GM19328 (cell line): Measurements from ENCODE around the gene LRRC2.
"Not testable (repeated sequence)": the region's sequence is repeated elsewhere in the genome, so short reads cannot be mapped to it uniquely, and the experiment has no call there.

Experiments
- ATAC-seq: cut with Tn5 transposase; IDR thresholded peaks from one replicate; pipeline ENCODE4 v1.9.1; 2021; ENCODE audit warnings: mild to moderate bottlenecking, moderate library complexity; ENCODE audit not compliant: unreplicated experiment

Gene LRRC2

GRCh38 chr3:46566040-46566641 is at the start of gene LRRC2:
LRRC2 (minus strand) TSS chr3:46566302; CDS start chr3:46551591, 14,711 bp downstream.
- ATAC-seq: no peak

GRCh38 chr3:46615050-46615775 is 49.1 kb upstream of the LRRC2 start:
- no peak for ATAC-seq

DNA sequence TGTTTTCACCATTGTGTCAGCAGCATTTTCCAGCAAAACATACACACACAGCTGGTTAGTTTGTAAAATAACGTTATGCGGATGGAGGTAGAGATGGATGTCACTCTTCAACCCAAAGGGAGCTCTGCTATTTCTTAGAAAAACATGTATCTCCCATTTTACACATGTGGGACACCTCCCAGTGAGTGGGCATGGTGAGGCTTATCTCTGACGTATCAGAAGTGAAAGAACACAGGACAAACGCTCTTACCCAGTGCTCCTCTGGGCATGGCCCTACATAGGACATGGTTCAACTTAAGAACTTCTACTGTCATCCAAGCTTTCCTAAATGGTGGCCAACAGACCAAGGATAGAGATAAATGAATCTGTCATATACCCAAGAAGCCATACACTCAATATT is 48.3 kb upstream of the LRRC2 start:
- ATAC-seq: no peak

DNA sequence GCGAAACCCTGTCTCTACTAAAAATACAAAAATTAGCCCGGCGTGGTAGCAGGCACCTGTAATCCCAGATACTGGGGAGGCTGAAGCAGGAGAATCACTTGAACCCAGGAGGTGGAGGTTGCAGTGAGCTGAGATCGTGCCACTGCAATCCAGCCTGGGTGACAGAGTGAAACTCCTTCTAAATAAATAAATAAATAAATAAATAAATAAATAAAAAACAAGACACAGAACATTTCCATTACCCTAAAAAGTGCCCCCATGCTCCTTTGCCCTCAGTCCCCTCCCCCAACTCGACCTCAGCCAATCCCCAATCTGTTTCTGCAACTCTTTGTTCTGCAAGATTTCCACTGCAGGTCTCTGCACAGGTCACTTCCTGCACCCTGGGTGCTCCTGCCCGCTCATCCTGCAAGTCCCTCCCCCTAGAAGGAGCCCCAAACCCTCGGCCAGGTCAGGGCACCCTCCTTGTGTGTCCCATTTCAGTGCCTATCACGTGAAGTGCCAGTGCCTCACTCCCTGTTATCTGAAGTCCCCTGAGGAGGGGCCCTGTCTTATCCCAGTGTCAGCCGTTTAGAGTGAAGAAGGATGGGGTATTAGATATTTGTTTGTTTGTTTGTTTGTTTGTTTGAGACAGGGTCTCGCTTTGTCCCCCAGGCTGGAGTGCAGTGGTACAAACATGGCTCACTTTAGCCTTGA is 47.4 kb upstream of the LRRC2 start:
- ATAC-seq: no peak

GRCh38 chr3:46612324-46612723 is 46.2 kb upstream of the LRRC2 start, which contains the start of gene FAM240A:
FAM240A (plus strand) TSS chr3:46612525; CDS start chr3:46612684, 159 bp downstream.
- no peak for ATAC-seq

GRCh38 chr3:46609944-46610722 is 44.0 kb upstream of the LRRC2 start:
- no peak for ATAC-seq

GRCh38 chr3:46609212-46609721 is 43.2 kb upstream of the LRRC2 start:
- ATAC-seq: no peak

DNA sequence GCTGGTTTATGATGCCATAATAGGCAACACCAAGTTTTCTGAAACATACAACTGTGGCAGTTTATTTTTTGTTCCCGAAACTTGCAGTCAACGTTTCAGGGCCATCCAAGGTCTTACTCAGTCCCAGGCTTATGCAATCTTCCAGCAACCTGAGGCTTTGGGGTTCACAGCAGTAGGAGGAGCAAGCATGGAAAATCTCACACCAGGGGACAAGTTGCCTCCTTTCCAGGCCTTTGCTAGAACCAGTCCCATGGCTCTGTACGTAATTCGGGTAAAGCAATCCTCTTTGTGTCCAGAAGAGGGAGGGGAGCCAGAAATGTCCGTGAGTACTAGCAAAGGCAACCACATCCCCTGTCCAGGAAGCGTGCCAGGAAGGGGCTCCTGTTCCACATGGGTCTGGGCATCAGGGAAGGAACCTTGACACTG is 41.5 kb upstream of the LRRC2 start:
- no peak for ATAC-seq

- ATAC-seq: no peak
Observed at GRCh38 chr3:46604127-46604526, 38.0 kb upstream of the LRRC2 start.

DNA sequence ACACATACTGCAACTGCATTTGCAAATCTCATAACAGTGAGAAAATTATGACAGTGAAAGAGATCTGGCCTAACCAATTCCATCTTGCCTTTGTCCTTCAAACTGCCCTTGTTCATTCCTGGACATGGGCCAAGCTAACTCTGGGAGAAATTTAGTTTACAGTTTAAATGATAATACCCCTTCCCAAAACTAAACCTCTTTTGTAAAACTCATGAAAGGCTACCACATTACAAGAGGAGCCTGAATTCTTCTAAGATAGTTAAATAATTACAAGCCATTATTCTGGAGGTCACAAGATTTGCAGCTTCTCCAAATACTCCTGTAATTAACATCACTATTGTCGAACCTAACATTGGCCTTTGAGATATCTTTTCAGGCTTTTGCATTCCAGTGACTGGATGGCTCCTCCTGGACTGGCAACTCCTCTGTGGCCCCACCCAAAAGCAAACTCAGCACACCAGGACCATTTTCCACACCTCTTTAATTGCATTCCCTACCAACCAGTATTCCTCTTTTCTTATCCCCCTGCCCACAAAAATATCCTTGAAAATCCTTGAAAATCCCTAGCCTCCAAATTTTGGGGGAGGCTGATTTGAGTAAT is 37.4 kb upstream of the LRRC2 start:
- ATAC-seq: no peak

DNA sequence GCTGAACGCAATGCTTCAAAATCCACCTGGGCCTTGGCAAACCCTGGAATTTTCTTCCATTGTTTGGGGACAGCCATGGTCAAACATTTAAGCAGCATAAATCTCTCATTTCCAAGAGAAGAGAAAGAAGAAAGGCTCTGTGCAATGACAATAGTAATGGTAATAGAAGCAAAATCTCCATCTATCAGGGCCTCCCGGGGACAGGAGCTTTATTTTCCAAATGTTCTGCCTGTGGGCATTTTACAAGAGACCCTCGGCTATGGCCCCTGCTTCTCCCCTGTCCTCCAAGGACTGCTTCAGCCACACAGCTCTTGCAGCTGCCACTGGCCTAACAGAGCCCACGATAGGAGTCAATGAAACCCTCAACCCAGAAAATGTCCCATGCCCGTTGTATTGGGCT is 33.5 kb upstream of the LRRC2 start:
- no peak for ATAC-seq

GRCh38 chr3:46595819-46596314 is 29.8 kb upstream of the LRRC2 start:
- no peak for ATAC-seq

- no peak for ATAC-seq
Observed at GRCh38 chr3:46594723-46595122, 28.6 kb upstream of the LRRC2 start.

- ATAC-seq: no peak
Observed at GRCh38 chr3:46593979-46594378, 27.9 kb upstream of the LRRC2 start.

DNA sequence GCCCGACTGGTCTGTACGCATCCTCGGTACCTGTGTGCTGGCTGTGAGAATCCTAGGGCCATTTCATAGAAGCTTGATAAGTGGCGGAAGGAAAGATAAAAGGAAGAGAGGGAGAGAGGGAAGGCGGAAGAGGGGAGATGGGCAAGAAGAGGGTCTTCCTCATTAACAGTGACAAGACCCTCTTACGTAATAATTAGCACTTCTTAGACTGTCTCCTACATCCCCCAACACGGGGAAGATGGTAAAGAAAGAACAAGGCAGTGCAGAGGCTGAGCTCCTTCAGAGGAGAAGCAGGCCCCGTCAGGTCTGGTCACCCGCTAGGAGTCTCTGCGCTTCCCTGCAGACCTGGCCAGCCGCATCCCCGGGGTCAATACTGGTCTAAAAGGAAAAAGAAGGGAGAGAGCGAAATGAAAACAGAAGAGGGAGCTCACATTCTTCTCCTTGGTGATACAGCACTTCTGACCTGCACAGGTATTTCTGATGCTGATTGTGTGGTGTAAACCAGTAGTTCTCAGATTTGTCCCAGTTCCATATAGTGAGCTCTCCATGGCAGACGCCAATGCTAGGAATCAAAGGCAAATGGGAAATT is 27.3 kb upstream of the LRRC2 start:
- ATAC-seq: no peak

DNA sequence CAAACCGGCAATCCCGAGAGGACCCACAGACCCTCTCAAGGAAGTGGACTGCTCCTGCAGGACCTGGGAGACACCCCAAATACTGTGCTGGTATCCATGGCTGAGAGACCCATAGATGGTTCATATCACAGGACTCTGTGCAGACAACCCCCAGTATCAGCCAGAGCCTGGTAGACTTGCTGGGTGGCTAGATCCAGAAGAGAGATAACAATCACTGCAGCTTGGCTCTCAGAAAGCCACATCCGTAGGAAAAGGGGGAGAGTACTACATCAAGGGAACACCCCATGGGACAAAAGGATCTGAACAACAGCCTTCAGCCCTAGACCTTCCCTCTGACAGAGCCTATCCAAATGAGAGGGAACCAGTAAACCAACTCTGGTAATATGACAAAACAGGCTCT is 21.2 kb upstream of the LRRC2 start:
- ATAC-seq: not testable (repeated sequence)

DNA sequence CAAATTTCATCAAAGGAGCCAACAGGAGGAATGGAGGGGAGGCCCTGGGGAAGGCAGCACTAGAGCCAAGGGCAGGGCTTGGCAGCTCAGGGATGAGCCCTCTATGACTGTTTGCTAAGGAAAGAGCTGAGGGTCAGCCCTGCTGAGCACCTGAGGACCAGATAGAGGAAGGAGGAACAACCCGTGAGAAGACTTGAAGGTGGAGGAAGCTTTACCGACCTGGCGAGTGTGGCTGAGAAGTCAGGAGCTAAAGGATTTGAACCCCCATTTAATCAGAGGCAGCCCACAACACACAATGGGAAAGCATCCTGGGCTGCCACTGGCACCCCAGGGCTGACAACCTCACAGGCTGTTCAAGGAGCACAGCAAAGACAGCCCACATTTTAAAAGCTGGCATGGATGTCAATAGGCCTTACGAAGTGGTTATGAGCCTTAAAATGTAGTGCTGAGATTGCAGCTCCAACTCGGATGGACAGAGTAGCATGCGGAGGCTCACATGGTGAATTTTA is 20.7 kb upstream of the LRRC2 start:
- ATAC-seq: no peak

DNA sequence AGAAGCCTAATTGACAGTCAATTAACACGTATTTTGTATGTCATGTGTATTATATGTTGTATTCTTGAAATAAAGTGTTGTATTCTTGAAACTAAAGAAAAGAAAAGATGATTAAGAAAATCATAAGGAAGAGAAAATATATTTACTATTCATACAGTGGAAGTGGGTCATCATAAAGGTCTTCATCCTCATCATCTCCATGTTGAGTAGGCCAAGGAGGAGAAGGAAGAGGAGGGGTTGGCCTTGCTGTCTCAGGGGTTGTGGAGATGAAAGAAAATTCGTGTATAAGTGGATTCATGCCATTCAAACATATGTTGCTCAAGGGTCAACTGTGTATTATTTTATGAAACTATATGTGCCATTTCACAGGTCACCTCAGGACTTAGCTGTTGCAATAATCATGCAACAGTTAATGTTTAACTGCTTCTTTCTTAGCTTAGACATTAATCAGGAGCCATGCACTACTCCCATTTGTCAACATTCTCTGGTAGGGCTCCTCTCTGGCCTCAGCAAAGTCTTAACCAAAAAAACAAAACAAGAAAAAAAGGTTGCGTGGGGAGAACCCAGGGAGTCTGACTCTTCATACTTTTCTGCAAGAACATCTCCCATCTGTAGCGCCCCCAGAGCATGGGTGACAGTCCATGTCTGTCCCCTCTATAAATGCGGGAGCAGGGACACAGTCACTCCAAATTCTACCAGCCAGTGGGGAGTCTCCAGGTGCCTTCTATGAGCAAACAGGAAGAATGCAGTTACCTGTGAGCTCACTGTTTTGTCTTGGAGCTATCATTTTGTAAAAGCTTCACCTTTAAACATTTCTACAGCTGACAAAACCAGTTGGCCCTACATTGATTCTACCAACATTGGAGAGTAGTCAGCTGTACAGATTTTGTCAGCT is 19.9 kb upstream of the LRRC2 start:
- ATAC-seq: no peak
